ENCODE measurements around the gene GMPR. TPM values are rescaled to one million over a fixed set of nuclear protein-coding genes. Genes with fewer than 3 reads are reported as not detected.
A peak's percentile ranks its signal among the peaks of the same experiment; 100 is the strongest.

GMPR gene
- polyA plus RNA-seq, 3 donors: 11.4 to 12.4 (median 11.4) TPM

DNA sequence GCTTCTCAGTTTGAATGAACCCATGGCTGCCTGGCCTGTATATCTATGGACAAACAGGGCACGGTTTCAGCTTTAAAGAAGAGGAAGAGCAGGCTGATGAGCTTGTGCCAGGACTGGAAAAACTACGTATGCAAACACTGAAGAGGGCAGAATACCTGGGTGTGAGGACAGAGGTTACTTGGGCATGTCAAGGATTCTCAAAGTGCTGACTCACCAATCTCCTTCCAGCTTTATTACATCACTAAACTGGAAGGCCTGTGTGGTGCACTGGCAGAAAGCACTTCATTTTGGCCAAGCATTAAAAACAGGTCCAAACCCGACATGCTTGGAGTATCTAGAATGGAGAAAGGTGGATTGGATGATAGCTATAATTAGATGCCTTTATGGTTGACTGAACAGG lies 95.2 kb downstream of the GMPR start:
- DNase-seq (ENCODE audit: extremely low read depth in 1 of 11, low read depth in 9 of 11, low spot score in 4 of 11): no peak

GRCh38 chr6:16334671-16335070 lies 96.3 kb downstream of the GMPR start:
- no peak for DNase-seq (ENCODE audit: extremely low read depth in 1 of 11, low read depth in 9 of 11, low spot score in 4 of 11)

GRCh38 chr6:16335176-16335575 lies 96.8 kb downstream of the GMPR start:
- DNase-seq (ENCODE audit: extremely low read depth in 1 of 11, low read depth in 9 of 11, low spot score in 4 of 11): no peak

DNA sequence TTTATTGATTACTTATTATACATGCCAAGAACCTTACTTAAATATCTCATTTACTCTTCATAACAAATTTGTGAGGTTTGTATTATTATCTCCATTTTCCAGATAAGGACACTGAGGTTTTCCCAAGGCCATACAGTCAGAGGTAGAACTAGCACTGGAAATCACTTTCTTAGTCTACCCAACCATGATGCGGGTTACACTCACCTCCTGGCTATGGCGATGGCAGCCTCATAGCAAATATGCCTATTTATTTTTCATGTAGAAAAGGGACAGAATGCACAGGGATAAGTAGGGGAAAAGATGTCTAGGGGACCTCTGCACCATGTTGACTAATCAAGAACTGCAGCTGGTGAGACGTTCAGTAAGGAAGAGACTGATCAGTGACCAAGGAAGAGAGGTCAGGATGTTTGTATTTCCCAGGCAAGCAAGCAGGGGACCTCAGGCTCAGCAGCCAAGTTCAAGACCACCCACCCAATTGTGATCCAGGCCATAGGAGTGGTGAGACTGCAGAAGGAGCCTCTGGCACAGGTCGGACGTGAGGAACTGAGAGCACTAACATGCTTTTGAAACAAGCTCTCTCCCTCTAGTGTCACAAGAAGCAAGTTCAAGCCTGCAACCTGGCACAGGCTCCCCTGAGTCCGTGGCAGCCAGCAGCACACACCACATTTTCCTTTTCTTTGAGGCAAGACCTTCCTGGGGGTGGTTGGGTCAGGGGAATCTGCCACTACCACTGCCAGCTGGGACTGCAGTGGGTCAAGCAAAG lies 97.8 kb downstream of the GMPR start:
- DNase-seq (ENCODE audit: extremely low read depth in 1 of 11, low read depth in 9 of 11, low spot score in 4 of 11): no peak

GRCh38 chr6:16336911-16337294 lies 98.5 kb downstream of the GMPR start:
- DNase-seq (ENCODE audit: extremely low read depth in 1 of 11, low read depth in 9 of 11, low spot score in 4 of 11): no peak

- DNase-seq (ENCODE audit: extremely low read depth in 1 of 11, low read depth in 9 of 11, low spot score in 4 of 11): peak in 10 of 11 donors; percentile 62 to 88 (median 76)
These were observed 99.0 kb downstream of the GMPR start for GRCh38 chr6:16337295-16337975.

GRCh38 chr6:16338577-16339264 lies 100.3 kb downstream of the GMPR start:
- peak in 3 of 11 donors; percentile 36 to 57 (median 51) for DNase-seq (ENCODE audit: extremely low read depth in 1 of 11, low read depth in 9 of 11, low spot score in 4 of 11)

DNA sequence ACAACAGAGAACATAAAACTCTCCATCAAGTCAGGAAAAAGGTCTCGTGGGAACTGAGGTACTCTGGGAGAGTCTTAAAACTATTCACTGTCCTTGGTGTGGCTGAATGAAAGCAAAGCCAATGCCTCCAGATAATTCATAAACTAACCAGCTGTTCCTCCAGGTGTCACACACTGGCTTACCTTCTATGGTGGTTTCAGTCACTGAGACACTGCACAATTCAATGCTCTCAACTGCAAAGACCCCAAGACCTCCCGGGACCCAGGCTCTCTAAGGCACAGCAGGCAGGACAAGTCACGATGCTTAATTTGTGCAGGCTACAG lies 100.8 kb downstream of the GMPR start:
- no peak for DNase-seq (ENCODE audit: extremely low read depth in 1 of 11, low read depth in 9 of 11, low spot score in 4 of 11)

DNA sequence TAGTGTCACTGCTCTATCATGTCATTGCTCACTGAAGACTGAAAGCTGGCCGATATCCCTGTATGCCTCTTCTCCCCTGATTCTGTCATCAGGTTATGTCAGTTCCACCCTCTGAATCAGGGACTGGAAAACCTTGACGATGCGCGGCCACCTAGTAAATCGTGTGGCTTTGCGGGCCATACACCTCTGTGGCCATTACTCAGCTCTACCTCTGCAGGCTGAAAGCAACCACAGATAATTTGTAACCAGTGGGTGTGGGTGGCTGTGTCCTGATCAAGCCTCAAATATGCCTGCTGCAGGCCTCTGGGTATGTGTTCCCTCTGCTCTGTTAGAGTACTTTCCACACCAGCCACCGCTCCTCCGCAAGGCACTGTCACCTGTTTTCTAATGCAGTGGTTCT lies 105.2 kb downstream of the GMPR start:
- DNase-seq (ENCODE audit: extremely low read depth in 1 of 11, low read depth in 9 of 11, low spot score in 4 of 11): no peak

GRCh38 chr6:16344756-16345155 lies 106.4 kb downstream of the GMPR start:
- DNase-seq (ENCODE audit: extremely low read depth in 1 of 11, low read depth in 9 of 11, low spot score in 4 of 11): no peak

Other genes with a start within 250 kb of the GMPR start
- 10 to 100 TPM; 45.6 to 51.2 (median 50.3) TPM for gene MYLIP, start 109.5 kb upstream of the GMPR start, polyA plus RNA-seq (ENCODE audit: insufficient read length in 3 of 3)